Activated CD4-positive, CD25-positive, alpha-beta regulatory T cell treated with anti-CD3 and anti-CD28 coated beads, Interleukin-2, amount 50 U/mL, for 72 hours (primary cell): Measurements from ENCODE around the gene PLEKHJ1.

Experiments
- DNase-seq: peaks from one replicate; pipeline ENCODE4 v3.0.0; 2021

PLEKHJ1 gene

DNA sequence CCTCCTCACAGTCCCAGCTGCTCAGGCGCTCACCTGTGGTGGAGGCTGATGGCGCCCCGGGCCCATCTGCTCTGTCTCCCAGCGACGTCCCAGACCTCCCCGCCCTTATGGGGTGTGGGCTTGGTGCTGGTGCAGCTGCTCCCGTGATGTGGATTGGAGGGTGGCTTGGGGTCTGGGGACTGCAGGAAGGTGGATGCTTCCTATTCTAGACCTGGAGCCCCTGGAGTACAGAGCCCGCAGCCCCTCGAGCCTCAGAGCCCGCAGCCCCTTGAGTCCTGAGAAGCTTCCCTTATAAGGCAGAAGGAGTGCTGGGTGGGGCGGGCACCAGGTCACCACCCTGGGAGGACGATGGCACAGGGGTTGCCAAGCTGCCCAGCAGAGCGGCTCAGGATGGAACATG lies 40.8 kb downstream of the PLEKHJ1 start:
- DNase-seq = no peak

GRCh38 chr19:2194513-2195078 lies 41.5 kb downstream of the PLEKHJ1 start:
- DNase-seq = no peak

GRCh38 chr19:2193807-2194206 lies 42.3 kb downstream of the PLEKHJ1 start:
- DNase-seq = no peak

GRCh38 chr19:2192862-2193261 lies 43.3 kb downstream of the PLEKHJ1 start:
- no peak for DNase-seq

DNA sequence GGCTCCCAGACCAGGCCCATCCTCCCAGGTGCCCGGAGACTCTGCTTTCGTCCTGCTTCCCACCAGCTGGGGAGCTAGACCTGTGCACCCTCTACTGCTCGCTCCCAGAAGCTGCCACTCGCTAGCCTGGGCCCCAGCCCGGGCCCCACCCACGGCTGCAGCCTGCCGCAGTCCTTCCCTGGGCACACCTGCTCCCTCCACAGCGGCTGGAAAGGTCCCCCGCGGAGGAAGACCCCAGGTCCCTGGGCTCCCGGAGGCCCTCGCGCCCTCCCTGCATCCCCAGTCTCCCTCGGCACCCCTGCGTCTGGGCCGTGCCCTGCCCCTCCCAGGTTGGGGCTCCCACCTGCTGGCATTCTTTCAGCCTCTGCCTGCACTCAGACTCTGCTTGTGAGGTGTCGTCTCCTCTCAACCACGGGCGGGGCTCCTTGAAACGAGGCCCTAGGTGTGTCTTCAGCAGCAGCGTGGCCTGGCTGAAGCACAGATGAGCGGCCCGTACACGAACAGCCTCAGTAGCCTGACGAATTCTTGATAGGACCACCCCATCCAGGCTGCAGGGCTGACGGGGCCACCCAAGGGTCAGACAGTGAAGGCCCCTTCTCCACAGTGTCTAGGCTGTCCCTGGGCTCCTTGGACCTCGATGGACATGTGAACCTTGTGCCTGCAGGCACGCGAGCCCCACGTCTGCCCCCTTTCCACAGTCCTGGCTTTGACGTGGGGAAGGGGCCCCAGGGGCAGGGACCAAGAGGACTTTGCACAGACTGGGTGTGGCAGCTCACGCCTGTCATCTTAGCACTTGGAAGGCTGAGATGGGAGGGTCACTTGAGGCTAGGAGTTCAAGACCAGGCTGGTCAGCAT lies 44.4 kb downstream of the PLEKHJ1 start:
- DNase-seq = no peak

GRCh38 chr19:2190848-2191455 lies 45.2 kb downstream of the PLEKHJ1 start:
- DNase-seq = no peak

DNA sequence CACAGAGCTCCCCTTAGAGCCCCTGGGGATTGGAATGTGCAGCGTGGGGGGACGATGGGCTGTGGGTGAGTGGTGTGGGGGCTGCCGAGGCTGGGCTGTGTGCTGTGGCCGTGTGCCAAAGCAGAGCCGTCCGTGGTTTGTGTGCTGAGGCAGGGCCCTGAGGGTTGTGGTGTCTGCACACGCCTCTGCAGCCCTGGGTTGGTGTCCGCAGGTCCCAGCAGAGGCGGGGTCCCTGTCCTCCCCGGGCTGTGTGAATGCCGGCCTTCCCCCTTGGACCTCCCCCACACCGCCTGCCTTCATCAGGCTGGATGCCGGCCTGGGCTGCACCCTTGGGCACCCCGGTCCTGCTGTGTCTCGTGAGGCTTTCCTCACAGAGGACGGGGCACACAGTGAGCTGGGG lies 46.2 kb downstream of the PLEKHJ1 start:
- no peak for DNase-seq

DNA sequence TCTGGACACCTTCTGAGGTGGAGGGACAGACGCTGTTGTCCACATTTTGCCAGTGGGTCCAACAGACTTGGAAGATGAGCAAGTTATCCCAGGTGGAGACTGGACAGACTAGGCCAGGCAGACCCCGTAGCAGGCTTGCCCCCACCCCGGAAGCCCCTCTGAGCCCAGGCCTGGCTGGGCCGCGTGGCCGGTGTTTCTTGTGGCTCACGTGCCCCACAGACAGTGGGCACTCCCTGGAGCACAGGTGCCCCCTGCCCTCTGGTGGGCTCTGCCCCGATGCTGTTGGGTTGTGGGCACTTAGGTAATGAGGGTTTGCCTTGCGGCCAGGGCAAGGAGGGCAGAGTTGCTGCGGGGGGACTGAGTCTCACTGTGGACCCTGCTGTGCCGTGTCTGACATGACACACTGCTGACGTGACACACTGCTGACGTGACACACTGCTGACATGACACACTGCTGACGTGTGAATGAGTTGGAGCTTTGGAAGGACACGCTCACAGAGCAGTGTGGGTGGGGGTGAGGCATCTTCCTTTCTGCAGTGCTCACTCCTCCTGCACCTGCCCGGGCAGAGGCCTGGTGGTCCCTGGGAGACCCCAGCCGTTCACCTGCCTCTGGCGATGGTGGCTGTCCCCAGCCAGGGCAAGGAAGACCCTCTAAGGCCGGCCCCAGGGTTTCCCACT lies 47.3 kb downstream of the PLEKHJ1 start:
- no peak for DNase-seq

- no peak for DNase-seq
Observed at GRCh38 chr19:2187159-2187558, 49.0 kb downstream of the PLEKHJ1 start.

DNA sequence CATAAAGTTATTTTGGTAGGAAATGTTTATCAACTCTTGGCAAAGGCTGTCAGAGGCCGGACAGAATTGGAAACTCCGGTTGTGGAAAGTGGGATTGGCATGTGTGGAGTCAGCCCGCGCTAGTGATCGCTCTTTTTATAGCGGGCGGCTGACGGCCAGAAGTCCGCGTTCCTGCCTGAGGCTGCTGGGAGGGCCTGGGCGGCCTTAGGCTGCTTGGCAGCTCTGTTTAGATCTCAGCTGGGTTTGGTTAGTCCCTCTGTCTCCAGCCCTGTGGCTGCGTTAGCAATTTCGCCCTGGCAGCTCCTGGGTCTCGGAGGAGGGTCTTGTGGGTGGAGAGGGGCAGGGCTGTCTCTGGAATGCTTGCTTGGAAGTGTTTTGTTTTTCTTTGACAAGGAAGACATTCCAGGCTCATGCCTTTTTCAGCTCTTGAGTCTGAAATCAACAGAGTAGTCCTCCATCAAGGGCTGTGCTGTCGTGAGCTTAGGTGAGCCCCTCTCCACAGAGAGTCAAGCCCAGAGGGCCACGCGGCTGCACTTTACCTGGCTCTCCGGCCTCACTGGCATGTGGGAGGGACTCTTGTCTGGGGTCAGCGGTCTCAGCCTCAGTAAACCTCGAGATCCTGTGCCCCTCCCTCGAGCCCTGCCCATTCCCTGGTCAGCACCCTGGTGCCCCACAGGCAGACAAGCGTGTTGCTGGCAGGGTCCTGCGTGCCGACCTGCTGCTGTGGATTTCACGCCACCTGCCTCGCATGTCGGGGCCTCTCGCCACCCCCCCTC lies 49.9 kb downstream of the PLEKHJ1 start:
- DNase-seq = no peak

DNA sequence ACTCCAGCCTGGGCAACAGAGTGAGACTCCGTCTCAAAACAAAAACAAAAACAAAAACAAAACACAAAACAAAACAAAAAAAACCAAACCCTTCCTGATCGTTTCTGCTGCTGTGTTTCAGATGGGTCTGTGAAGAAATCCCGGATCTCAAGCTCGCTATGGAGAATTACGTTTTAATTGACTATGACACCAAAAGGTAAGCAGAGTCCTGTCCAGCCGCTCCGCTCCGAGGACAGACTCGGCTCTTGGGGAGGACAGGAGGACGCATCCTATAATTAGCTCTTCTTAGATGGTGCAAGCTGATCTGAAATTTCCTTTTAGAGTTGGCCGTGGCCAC lies 50.4 kb downstream of the PLEKHJ1 start:
- DNase-seq = no peak

GRCh38 chr19:2184422-2184975 lies 51.6 kb downstream of the PLEKHJ1 start:
- no peak for DNase-seq
